Stimulated activated CD8-positive, alpha-beta memory T cell treated with anti-CD3 and anti-CD28 coated beads, Interleukin-4, amount 100 ng/mL, for 1 hour (primary cell): Measurements from ENCODE around the gene SLC35E4.
A peak's percentile ranks its signal among the peaks of the same experiment; 100 is the strongest.

Source experiments
- DNase-seq, 2 donors: peaks; one replicate each; pipeline ENCODE4 v3.0.0-alpha.2; 2020; ENCODE audit warnings: low read depth in 2 of 2, low spot score in 1 of 2

SLC35E4 gene

GRCh38 chr22:30687358-30687757 is 51.8 kb downstream of the SLC35E4 start:
- DNase-seq, result no peak

DNA sequence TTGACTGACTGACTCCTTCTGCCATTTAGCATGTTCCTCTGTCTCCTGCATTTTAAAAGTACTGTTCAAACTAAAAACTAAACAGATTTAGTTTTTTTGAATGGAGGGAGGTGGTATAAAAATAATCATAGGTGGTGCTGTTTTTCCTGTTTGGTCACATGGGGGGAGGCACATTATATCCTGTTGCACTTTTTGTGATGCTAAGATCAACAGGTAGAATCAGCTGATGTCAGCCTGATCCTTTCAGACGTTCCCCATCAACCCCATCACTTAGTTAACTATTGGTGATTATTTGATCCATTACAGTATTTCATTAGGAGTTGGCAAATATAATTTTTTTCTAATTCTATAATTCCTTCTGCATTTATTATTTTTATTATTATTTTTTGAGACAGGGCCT is 54.0 kb downstream of the SLC35E4 start:
- no peak for DNase-seq

DNA sequence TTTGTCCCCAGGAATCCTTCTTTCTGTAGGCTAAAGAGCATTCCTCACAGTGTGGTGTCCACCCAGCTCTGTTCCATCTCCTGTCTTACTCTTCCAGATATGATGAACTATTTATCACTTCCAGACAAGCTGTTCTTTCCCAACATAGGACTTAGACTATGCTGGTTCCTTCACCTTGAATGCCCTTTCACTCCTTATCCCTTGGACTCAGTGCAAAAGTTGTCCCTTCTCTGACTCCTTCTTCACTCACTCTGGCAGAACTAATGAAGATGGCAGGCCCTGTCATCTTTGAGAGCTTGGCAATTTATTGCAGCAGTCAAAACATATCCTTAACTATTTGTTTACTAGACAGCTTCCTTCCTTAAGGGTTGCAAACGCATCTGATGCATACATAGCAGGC is 55.6 kb downstream of the SLC35E4 start:
- DNase-seq, result no peak

DNA sequence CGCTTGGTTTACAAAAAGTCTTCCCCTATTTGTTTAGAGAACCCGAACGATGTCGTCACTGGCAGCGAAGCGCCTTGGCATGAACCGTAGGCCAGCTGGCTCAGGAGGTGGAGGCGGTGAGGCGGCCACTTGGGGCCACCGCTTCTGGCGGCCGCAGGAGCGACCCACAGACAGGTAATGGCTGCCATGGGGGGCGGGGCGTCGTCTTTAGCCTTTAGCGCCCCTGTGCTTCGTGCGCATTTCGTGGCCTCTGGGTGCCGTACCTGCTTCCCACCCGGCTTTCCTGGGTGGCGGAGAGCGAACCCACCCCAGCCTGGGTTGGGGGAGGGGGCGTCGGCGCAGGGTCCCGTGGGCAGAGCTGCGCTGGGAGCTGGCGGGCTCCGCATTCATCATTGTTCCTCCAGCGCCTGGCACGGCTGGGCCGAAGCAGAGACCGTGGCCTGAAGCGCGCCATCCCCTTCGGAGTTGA is 58.6 kb downstream of the SLC35E4 start:
- peak; percentile 16 to 19 for DNase-seq

DNA sequence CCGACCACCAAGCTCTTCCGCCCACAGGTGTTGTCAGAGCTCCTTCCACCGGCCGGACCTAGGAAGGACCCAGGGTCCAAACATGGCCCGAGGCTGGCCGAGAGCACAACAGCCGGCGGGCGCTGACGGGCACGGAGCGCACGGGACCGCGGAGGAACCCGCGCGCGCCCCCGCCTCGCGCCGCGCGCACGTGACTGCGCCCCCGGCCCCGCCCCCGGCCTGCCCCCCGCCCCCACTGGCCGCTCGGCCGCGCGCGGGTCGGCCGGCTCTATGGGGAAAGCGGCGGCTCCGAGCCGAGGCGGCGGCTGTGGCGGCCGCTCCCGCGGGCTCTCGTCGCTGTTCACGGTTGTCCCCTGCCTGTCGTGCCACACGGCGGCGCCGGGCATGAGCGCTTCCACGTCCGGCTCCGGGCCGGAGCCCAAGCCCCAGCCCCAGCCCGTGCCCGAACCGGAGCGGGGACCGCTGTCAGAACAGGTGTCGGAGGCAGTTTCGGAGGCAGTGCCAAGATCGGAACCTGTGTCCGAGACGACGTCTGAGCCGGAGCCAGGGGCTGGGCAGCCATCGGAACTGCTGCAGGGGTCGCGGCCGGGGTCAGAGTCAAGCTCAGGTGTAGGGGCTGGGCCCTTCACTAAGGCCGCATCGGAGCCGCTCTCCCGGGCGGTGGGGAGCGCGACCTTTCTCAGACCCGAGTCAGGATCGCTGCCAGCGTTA is 59.2 kb downstream of the SLC35E4 start, which contains the start of gene OSBP2:
Gene OSBP2, plus strand, starts transcription at position 235 of the 711 bp plus-strand sequence. Its CDS starts 36 bp downstream, at position 271.
- DNase-seq, result no peak

DNA sequence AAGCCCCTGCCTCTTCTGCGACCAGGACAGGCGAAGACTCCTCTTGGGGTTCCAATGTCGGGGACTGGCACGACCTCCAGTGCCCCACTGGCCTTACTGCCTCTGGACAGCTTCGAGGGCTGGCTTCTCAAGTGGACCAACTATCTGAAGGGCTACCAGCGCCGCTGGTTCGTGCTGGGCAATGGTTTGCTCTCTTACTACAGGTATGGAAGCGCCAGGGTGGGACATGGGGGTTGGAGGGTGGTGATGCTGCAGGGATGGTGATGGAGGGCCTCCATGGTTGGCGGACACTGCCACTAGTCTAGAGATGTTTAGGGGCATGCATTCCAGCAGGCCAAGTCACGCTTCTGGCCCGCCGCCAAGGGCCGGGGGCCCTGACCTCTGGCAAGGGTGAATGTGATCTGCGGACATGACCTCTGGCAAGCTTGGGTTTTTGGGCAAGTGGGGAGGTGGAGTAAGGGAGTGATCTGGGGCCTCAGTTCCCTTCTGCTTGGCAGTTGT is 59.8 kb downstream of the SLC35E4 start:
- no peak for DNase-seq

- DNase-seq, result no peak
Measured at GRCh38 chr22:30695871-30696655, 60.5 kb downstream of the SLC35E4 start.
